HepG2 (cell line): ENCODE data around the gene SYNGR1. TPM values are rescaled to one million over a fixed set of nuclear protein-coding genes. Genes with fewer than 3 reads are reported as not detected.

Experiments
- BCLAF1 ChIP-seq: fragments of 450-650 bp; IDR thresholded peaks from 2 replicates; pipeline ENCODE4 v1.6.1; 2017; ENCODE audit warnings: mild to moderate bottlenecking
- BRF2 ChIP-seq: sonication (generic); formaldehyde crosslinking; IDR thresholded peaks from 2 replicates; pipeline ENCODE4 v1.8.1; 2022; ENCODE audit warnings: mild to moderate bottlenecking, missing genetic modification reagents
- CC2D1A ChIP-seq: sonication (generic); formaldehyde crosslinking; IDR thresholded peaks from 2 replicates; pipeline ENCODE4 v1.8.1; 2023; ENCODE audit warnings: mild to moderate bottlenecking, missing genetic modification reagents
- CREB3 ChIP-seq: sonication (generic); formaldehyde crosslinking; IDR thresholded peaks from 2 replicates; pipeline ENCODE4 v1.5.0; 2020; ENCODE audit warnings: missing genetic modification reagents
- ESRRA ChIP-seq: sonication (generic); formaldehyde crosslinking; IDR thresholded peaks from 2 replicates; pipeline ENCODE4 v1.5.1; 2020; ENCODE audit warnings: mild to moderate bottlenecking, low read depth, missing genetic modification reagents
- FIP1L1 ChIP-seq: fragments of 200-400 bp; formaldehyde crosslinking; IDR thresholded peaks from 2 replicates; pipeline ENCODE4 v1.6.1; 2018; ENCODE audit warnings: low read depth, mild to moderate bottlenecking, low read length, moderate library complexity, borderline replicate concordance; ENCODE audit not compliant: insufficient read depth
- HES4 ChIP-seq: sonication (generic); formaldehyde crosslinking; IDR thresholded peaks from 2 replicates; pipeline ENCODE4 v1.9.0; 2021; ENCODE audit warnings: mild to moderate bottlenecking, missing genetic modification reagents, borderline replicate concordance
- HNRNPLL ChIP-seq: fragments of 200-400 bp; formaldehyde crosslinking; IDR thresholded peaks from 2 replicates; pipeline ENCODE4 v1.6.1; 2017; ENCODE audit warnings: mild to moderate bottlenecking, low read depth, low read length; ENCODE audit not compliant: poor library complexity, severe bottlenecking
- KDM4B ChIP-seq: sonication (generic); formaldehyde crosslinking; IDR thresholded peaks from 2 replicates; pipeline ENCODE4 v1.4.0; 2020; ENCODE audit warnings: missing genetic modification reagents
- KLF15 ChIP-seq: sonication (generic); formaldehyde crosslinking; IDR thresholded peaks from 2 replicates; pipeline ENCODE4 v1.8.1; 2023; ENCODE audit warnings: borderline replicate concordance, mild to moderate bottlenecking, inconsistent platforms, missing genetic modification reagents, mixed read lengths
- MAFG ChIP-seq: sonication (generic); formaldehyde crosslinking; IDR thresholded peaks from 2 replicates; pipeline ENCODE4 v1.5.1; 2020; ENCODE audit warnings: mild to moderate bottlenecking, missing genetic modification reagents
- POGZ ChIP-seq: sonication (generic); formaldehyde crosslinking; IDR thresholded peaks from 2 replicates; pipeline ENCODE4 v1.4.0; 2020; ENCODE audit warnings: mild to moderate bottlenecking, missing genetic modification reagents
- RBAK ChIP-seq: sonication (generic); formaldehyde crosslinking; IDR thresholded peaks from 2 replicates; pipeline ENCODE4 v1.5.1; 2020; ENCODE audit warnings: mild to moderate bottlenecking, missing genetic modification reagents
- RNF219 ChIP-seq: sonication (generic); formaldehyde crosslinking; IDR thresholded peaks from 2 replicates; pipeline ENCODE4 v1.5.0; 2020; ENCODE audit warnings: mild to moderate bottlenecking, missing genetic modification reagents
- SSRP1 ChIP-seq: IDR thresholded peaks from 2 replicates; pipeline ENCODE4 v1.6.1; 2016; ENCODE audit warnings: control low read depth
- TERF1 ChIP-seq: sonication (generic); formaldehyde crosslinking; IDR thresholded peaks from 2 replicates; pipeline ENCODE4 v1.8.0; 2022; ENCODE audit warnings: mild to moderate bottlenecking, missing genetic modification reagents, moderate library complexity
- TFAP4 ChIP-seq: sonication (generic); IDR thresholded peaks from 2 replicates; pipeline ENCODE4 v1.6.1; 2016; ENCODE audit warnings: low read depth, borderline replicate concordance
- ZNF207 ChIP-seq: fragments of 450-650 bp; IDR thresholded peaks from 2 replicates; pipeline ENCODE4 v1.6.1; 2016; ENCODE audit warnings: antibody characterized with exemption, borderline replicate concordance
- ZNF549 ChIP-seq: sonication (generic); formaldehyde crosslinking; IDR thresholded peaks from 2 replicates; pipeline ENCODE4 v1.5.0; 2020; ENCODE audit warnings: missing genetic modification reagents
- polyA plus RNA-seq, 8 experiments: library from polyadenylated mRNA; depleted of rRNA in 3 of 8; stranded (reverse) in 7 of 8; unstranded in 1 of 8; fragments of >200 nt; fragmentation: Illumina TruSeq in 4 of 8; extraction: Trizol in 4 of 8; gene quantifications; 2 replicates each; pipeline versions ENCODE4 v1.2.1 to v1.2.3, GENCODE V29; 2011 to 2016; ENCODE audit warnings: low read depth in 4 of 8, missing spikeins in 1 of 8, mixed read lengths in 1 of 8; ENCODE audit not compliant: insufficient read depth in 1 of 8
- total RNA-seq, 5 experiments: library from RNA; depleted of rRNA; stranded (reverse); fragments of >200 nt; fragmentation: Illumina TruSeq; extraction: Trizol; gene quantifications; 2 replicates each; pipeline ENCODE4 v1.2.3, GENCODE V29; 2016; ENCODE audit warnings: low read depth in 1 of 5

The SYNGR1 gene
- total and polyA plus RNA-seq, 2 of the 13 experiments (the other 11 are each of a cell fraction or from before 2014, with no cell fraction given) = 0.27 to 2.7 TPM

GRCh38 chr22:39319284-39320022, 30.3 kb upstream of the SYNGR1 start, which contains the start of gene RPL3 (continued):
- TF ChIP-seq RNF219 (CRISPR knock-in tag) (no peak), RBAK (CRISPR knock-in tag) (no peak), CREB3 (CRISPR knock-in tag) (peak; percentile 89; the same call in 1 of the 2 replicates), HES4 (CRISPR knock-in tag) (no peak), KDM4B (CRISPR knock-in tag) (0 out of 2 replicates have a peak, but pooled peaks have one; percentile 59), HNRNPLL (peak; percentile 97), TFAP4 (no peak; the same call in 1 of the 2 replicates), BRF2 (CRISPR knock-in tag) (peak; percentile 84; the same call in 1 of the 2 replicates), ESRRA (CRISPR knock-in tag) (no peak; the same call in 1 of the 2 replicates), SSRP1 (CRISPR knock-in tag) (0 out of 2 replicates have a peak, but pooled peaks have one; percentile 5), FIP1L1 (0 out of 2 replicates have a peak, but pooled peaks have one; percentile 5), POGZ (CRISPR knock-in tag) (peak; percentile 77), KLF15 (CRISPR knock-in tag) (no peak), TERF1 (CRISPR knock-in tag) (no peak), ZNF207 (no peak), ZNF549 (CRISPR knock-in tag) (peak; percentile 47; the same call in 1 of the 2 replicates), BCLAF1 (no peak), MAFG (CRISPR knock-in tag) (no peak), CC2D1A (no peak; the same call in 1 of the 2 replicates)
